Measurements from ENCODE around the gene SMARCC2.

The SMARCC2 gene

GRCh38 chr12:56155256-56155845, 33.9 kb downstream of the SMARCC2 start:
- no peak for TF ChIP-seq CTCF (IDR thresholded peaks at IDR 0.05; ENCODE audit: low read length)
- TF ChIP-seq EZH2 (optimal IDR thresholded peaks at IDR 0.05; ENCODE audit: low read depth, low read length), result no peak
- TF ChIP-seq EZH2phosphoT487 (IDR thresholded peaks at IDR 0.05; ENCODE audit: low read length), result no peak
- no peak overlapping the region for H3K4me2 ChIP-seq (ENCODE audit: low read depth, low read length)
- H3K27me3 ChIP-seq (replicated peaks; ENCODE audit: insufficient read depth, low read length), result no peaks in the 10 kb centered on the region
- H3K27ac ChIP-seq (ENCODE audit: low read length), result no peak overlapping the region
- H3K9me2 ChIP-seq (replicated peaks; ENCODE audit: insufficient read depth, low read length), result no peaks in the 10 kb centered on the region
- H3K9me3 ChIP-seq (replicated peaks; ENCODE audit: insufficient read depth, low read length), result no peaks in the 10 kb centered on the region
- no peak overlapping the region for H3K9ac ChIP-seq (ENCODE audit: low read length)
- no peak for DNase-seq
- peaks cover 38% of the 10 kb centered on the region for H3K79me2 ChIP-seq (ENCODE audit: low read length)
- H3K4me3 ChIP-seq (ENCODE audit: low read length), result no peak overlapping the region
- no peaks in the 10 kb centered on the region for H4K20me1 ChIP-seq (ENCODE audit: insufficient read depth, low read length)
- H3F3A ChIP-seq (ENCODE audit: insufficient read depth, low read length), result peaks cover 33% of the 10 kb centered on the region
- H3K36me3 ChIP-seq (replicated peaks; ENCODE audit: insufficient read depth, low read length), result peaks cover 2% of the 10 kb centered on the region; the same call in 1 of the 2 replicates
- no peak overlapping the region for H2AFZ ChIP-seq (ENCODE audit: low read length)
- peaks cover 25% of the 10 kb centered on the region for H3K4me1 ChIP-seq (ENCODE audit: low read length)

- H3K4me3 ChIP-seq (ENCODE audit: low read length), result no peak overlapping the region
- no peak for TF ChIP-seq EZH2 (optimal IDR thresholded peaks at IDR 0.05; ENCODE audit: low read depth, low read length)
- TF ChIP-seq CTCF (IDR thresholded peaks at IDR 0.05; ENCODE audit: low read length), result no peak
- no peak for TF ChIP-seq EZH2phosphoT487 (IDR thresholded peaks at IDR 0.05; ENCODE audit: low read length)
- H3K27ac ChIP-seq (ENCODE audit: low read length), result no peak overlapping the region
- H3K79me2 ChIP-seq (ENCODE audit: low read length), result peaks cover 32% of the 10 kb centered on the region
- H3K9ac ChIP-seq (ENCODE audit: low read length), result no peak overlapping the region
- H3K4me2 ChIP-seq (ENCODE audit: low read depth, low read length), result no peak overlapping the region
- no peaks in the 10 kb centered on the region for H3K9me2 ChIP-seq (replicated peaks; ENCODE audit: insufficient read depth, low read length)
- no peak for DNase-seq
- H3K27me3 ChIP-seq (replicated peaks; ENCODE audit: insufficient read depth, low read length), result no peaks in the 10 kb centered on the region
- no peaks in the 10 kb centered on the region for H3K9me3 ChIP-seq (replicated peaks; ENCODE audit: insufficient read depth, low read length)
- H3F3A ChIP-seq (ENCODE audit: insufficient read depth, low read length), result peaks cover 31% of the 10 kb centered on the region
- peaks cover 20% of the 10 kb centered on the region for H3K4me1 ChIP-seq (ENCODE audit: low read length)
- H4K20me1 ChIP-seq (ENCODE audit: insufficient read depth, low read length), result no peaks in the 10 kb centered on the region
- H2AFZ ChIP-seq (ENCODE audit: low read length), result no peak overlapping the region
- no peaks in the 10 kb centered on the region; the same call in 1 of the 2 replicates for H3K36me3 ChIP-seq (replicated peaks; ENCODE audit: insufficient read depth, low read length)
These were observed 34.5 kb downstream of the SMARCC2 start for GRCh38 chr12:56154818-56155217.

- H3K9ac ChIP-seq (ENCODE audit: low read length), result no peak overlapping the region
- H4K20me1 ChIP-seq (ENCODE audit: insufficient read depth, low read length), result no peaks in the 10 kb centered on the region
- no peaks in the 10 kb centered on the region for H3K9me3 ChIP-seq (replicated peaks; ENCODE audit: insufficient read depth, low read length)
- H3K79me2 ChIP-seq (ENCODE audit: low read length), result peaks cover 27% of the 10 kb centered on the region
- H3K27me3 ChIP-seq (replicated peaks; ENCODE audit: insufficient read depth, low read length), result no peaks in the 10 kb centered on the region
- no peak for TF ChIP-seq EZH2 (optimal IDR thresholded peaks at IDR 0.05; ENCODE audit: low read depth, low read length)
- no peak for TF ChIP-seq CTCF (IDR thresholded peaks at IDR 0.05; ENCODE audit: low read length)
- no peak for TF ChIP-seq EZH2phosphoT487 (IDR thresholded peaks at IDR 0.05; ENCODE audit: low read length)
- H3K27ac ChIP-seq (ENCODE audit: low read length), result no peak overlapping the region
- DNase-seq, result no peak
- H3K4me2 ChIP-seq (ENCODE audit: low read depth, low read length), result no peak overlapping the region
- no peaks in the 10 kb centered on the region for H3K36me3 ChIP-seq (replicated peaks; ENCODE audit: insufficient read depth, low read length)
- peaks cover 17% of the 10 kb centered on the region for H3K4me1 ChIP-seq (ENCODE audit: low read length)
- peaks cover 29% of the 10 kb centered on the region for H3F3A ChIP-seq (ENCODE audit: insufficient read depth, low read length)
- no peak overlapping the region for H2AFZ ChIP-seq (ENCODE audit: low read length)
- H3K9me2 ChIP-seq (replicated peaks; ENCODE audit: insufficient read depth, low read length), result no peaks in the 10 kb centered on the region
- H3K4me3 ChIP-seq (ENCODE audit: low read length), result no peak overlapping the region
These were observed 35.0 kb downstream of the SMARCC2 start for GRCh38 chr12:56154246-56154771.

Data from MM.1S (cell line).